ENCODE measurements around the gene HOMER3. TPM values are rescaled to one million over a fixed set of nuclear protein-coding genes. Genes with fewer than 3 reads are reported as not detected.

The HOMER3 gene
- total and polyA plus RNA-seq, 10 of the 15 experiments (the other 5 are each of a cell fraction or from before 2014, with no cell fraction given), result 0.18 to 10.6 (median 0.50) TPM; not detected in 2

- FAIRE-seq (no peak), DNase-seq (ENCODE audit: low read depth, low spot score) (no peak), ATAC-seq (no peak; the same call in 1 of the 3 replicates)
- ChIA-PET POLR2A (interaction anchor here (0.7 kb wide), 1 partner anchor 119 kb away, joined by 8 read pairs; no protein-coding TSS in a partner anchor), RAD21 (ENCODE audit: unreplicated experiment) (no interaction called here), SMC1A (ENCODE audit: uncharacterized antibody, unreplicated experiment) (no interaction called here), CTCF (interaction anchor here (0.6 to 0.9 kb wide), 2 partner anchors 8 to 58 kb away, joined by 3 read pairs; no protein-coding TSS in a partner anchor)
- no TSS peak for BruUV-seq (replicated peaks)
- no peak overlapping the region for H3K27ac ChIP-seq (ENCODE audit: control insufficient read depth, insufficient read depth)
- no peaks in the 10 kb centered on the region; a peak in 2 of 4 replicates for H3K27me3 ChIP-seq (replicated peaks in 1 of 2; ENCODE audit: control insufficient read depth in 2 of 2, insufficient read depth in 2 of 2, low read length in 1 of 2)
- intact Hi-C loops (cut with micrococcal nuclease; ENCODE audit: unreplicated experiment) (no loop called here), in situ Hi-C loops (cut with MboI) (no loop called here)
- H3K4me2 ChIP-seq (ENCODE audit: control insufficient read depth, insufficient read depth), result no peak overlapping the region
- H3K4me3 ChIP-seq, result no peak overlapping the region
- no peaks in the 10 kb centered on the region for H3K9me3 ChIP-seq (replicated peaks; ENCODE audit: control insufficient read depth, insufficient read depth, low read length)
- no peaks in the 10 kb centered on the region for H3K4me1 ChIP-seq (ENCODE audit: control insufficient read depth, insufficient read depth, low read length)
- WGBS (ENCODE audit: insufficient coverage, insufficient replicate concordance, low lambda C conversion rate, missing lambda C conversion rate), result 17% methylated on average over 7 of the region's 7 CpGs
- H3K9ac ChIP-seq (ENCODE audit: control insufficient read depth, insufficient read depth, low read length), result no peak overlapping the region
- TF ChIP-seq PKNOX1 (IDR thresholded peaks at IDR 0.05) (peak; percentile 58), USF1 (IDR thresholded peaks at IDR 0.05; ENCODE audit: borderline replicate concordance, extremely low read length, insufficient read depth, low read depth, low read length) (no peak), IKZF1 (conservative IDR thresholded peaks at IDR 0.05) (0 out of 2 replicates have a peak, but pooled peaks have one; percentile 27)
- no peaks in the 10 kb centered on the region for H4K20me1 ChIP-seq (ENCODE audit: control insufficient read depth, insufficient read depth)
- H3K79me2 ChIP-seq (ENCODE audit: control insufficient read depth, insufficient read depth, low read length), result no peaks in the 10 kb centered on the region
- H2AFZ ChIP-seq (ENCODE audit: control insufficient read depth, low read depth, low read length), result no peak overlapping the region
- no peaks in the 10 kb centered on the region for H3K36me3 ChIP-seq (ENCODE audit: control insufficient read depth in 2 of 2, insufficient read depth in 2 of 2, low read length in 1 of 2)
Measured at GRCh38 chr19:18978616-18979015, 37.6 kb upstream of the HOMER3 start.

- no peak for TF ChIP-seq CHD2 (IDR thresholded peaks at IDR 0.05; ENCODE audit: borderline replicate concordance, low read depth, low read length)
- TF ChIP-seq STAT3 (IDR thresholded peaks at IDR 0.05; ENCODE audit: low read depth, low read length), result no peak
- no peak for TF ChIP-seq PKNOX1 (IDR thresholded peaks at IDR 0.05)
- TF ChIP-seq ATF2 (IDR thresholded peaks at IDR 0.05; ENCODE audit: low read length), result no peak
- no peak for TF ChIP-seq RELA (IDR thresholded peaks at IDR 0.05; ENCODE audit: borderline replicate concordance, partially characterized antibody)
- no peak for TF ChIP-seq CTCF (IDR thresholded peaks at IDR 0.05 in 2 of 3, conservative IDR thresholded peaks at IDR 0.05 in 1 of 3; ENCODE audit: control insufficient read depth in 2 of 3, extremely low read depth in 1 of 3, insufficient read depth in 1 of 3, low read depth in 3 of 3, low read length in 3 of 3)
- TF ChIP-seq HCFC1 (IDR thresholded peaks at IDR 0.05; ENCODE audit: low read length), result no peak
- TF ChIP-seq TBL1XR1 (IDR thresholded peaks at IDR 0.05; ENCODE audit: low read depth, low read length), result no peak
- H2AFZ ChIP-seq (ENCODE audit: control insufficient read depth, low read depth, low read length), result no peak overlapping the region
- H3K79me2 ChIP-seq (ENCODE audit: control insufficient read depth, insufficient read depth, low read length), result no peaks in the 10 kb centered on the region
- intact Hi-C loops (cut with micrococcal nuclease; ENCODE audit: unreplicated experiment) (no loop called here), in situ Hi-C loops (cut with MboI) (no loop called here)
- ChIA-PET SMC1A (ENCODE audit: uncharacterized antibody, unreplicated experiment) (no interaction called here), CTCF (interaction anchor here (0.6 kb wide), 1 partner anchor 55 kb away, joined by 3 read pairs; no protein-coding TSS in a partner anchor), POLR2A (interaction anchor here (0.7 kb wide), 1 partner anchor 143 kb away, joined by 3 read pairs; no protein-coding TSS in a partner anchor), RAD21 (ENCODE audit: unreplicated experiment) (no interaction called here)
- H3K27me3 ChIP-seq (replicated peaks in 1 of 2; ENCODE audit: control insufficient read depth in 2 of 2, insufficient read depth in 2 of 2, low read length in 1 of 2), result no peaks in the 10 kb centered on the region
- no TSS peak for BruUV-seq (replicated peaks)
- no peak for ATAC-seq
- no peak overlapping the region for H3K4me3 ChIP-seq
- DNase-seq (ENCODE audit: low read depth, low spot score), result no peak
- no peak for FAIRE-seq
- no peaks in the 10 kb centered on the region for H3K4me1 ChIP-seq (ENCODE audit: control insufficient read depth, insufficient read depth, low read length)
- H4K20me1 ChIP-seq (ENCODE audit: control insufficient read depth, insufficient read depth), result no peaks in the 10 kb centered on the region
- no peak overlapping the region for H3K27ac ChIP-seq (ENCODE audit: control insufficient read depth, insufficient read depth)
- no peaks in the 10 kb centered on the region for H3K36me3 ChIP-seq (ENCODE audit: control insufficient read depth in 2 of 2, insufficient read depth in 2 of 2, low read length in 1 of 2)
- no peaks in the 10 kb centered on the region for H3K9me3 ChIP-seq (replicated peaks; ENCODE audit: control insufficient read depth, insufficient read depth, low read length)
- 37% methylated on average over 6 of the region's 10 CpGs for WGBS (ENCODE audit: insufficient coverage, insufficient replicate concordance, low lambda C conversion rate, missing lambda C conversion rate)
- H3K4me2 ChIP-seq (ENCODE audit: control insufficient read depth, insufficient read depth), result no peak overlapping the region
- H3K9ac ChIP-seq (ENCODE audit: control insufficient read depth, insufficient read depth, low read length), result no peak overlapping the region
Measured at GRCh38 chr19:18975869-18976268, 34.9 kb upstream of the HOMER3 start.

Measured in GM12878 (cell line).